WTC11 (cell line): ENCODE data around the gene TDRKH. TPM values are rescaled to one million over a fixed set of nuclear protein-coding genes. Genes with fewer than 3 reads are reported as not detected.
A peak's percentile ranks its signal among the peaks of the same experiment; 100 is the strongest.

Experiments used
- CBFB ChIP-seq: sonication (generic); formaldehyde crosslinking; IDR thresholded peaks from 2 replicates; pipeline ENCODE4 v1.8.1; 2022; ENCODE audit warnings: mild to moderate bottlenecking, low read depth, missing genetic modification reagents
- ESRRA ChIP-seq: sonication (generic); formaldehyde crosslinking; IDR thresholded peaks from 2 replicates; pipeline ENCODE4 v1.8.1; 2022; ENCODE audit warnings: mild to moderate bottlenecking, missing genetic modification reagents, borderline replicate concordance
- ETV6 ChIP-seq: sonication (generic); formaldehyde crosslinking; IDR thresholded peaks from 2 replicates; pipeline ENCODE4 v1.8.1; 2022; ENCODE audit warnings: mild to moderate bottlenecking, missing genetic modification reagents
- FOXP4 ChIP-seq: sonication (generic); formaldehyde crosslinking; IDR thresholded peaks from 2 replicates; pipeline ENCODE4 v1.8.0; 2022; ENCODE audit warnings: mild to moderate bottlenecking, missing genetic modification reagents
- JUN ChIP-seq: sonication (generic); formaldehyde crosslinking; IDR thresholded peaks from 2 replicates; pipeline ENCODE4 v1.8.0; 2023; ENCODE audit warnings: mild to moderate bottlenecking, missing genetic modification reagents
- KAT7 ChIP-seq: sonication (generic); formaldehyde crosslinking; IDR thresholded peaks from 2 replicates; pipeline ENCODE4 v1.8.1; 2023; ENCODE audit warnings: missing genetic modification reagents, mild to moderate bottlenecking, borderline replicate concordance
- MYBL2 ChIP-seq: sonication (generic); formaldehyde crosslinking; IDR thresholded peaks from 2 replicates; pipeline ENCODE4 v1.8.1; 2023; ENCODE audit warnings: mild to moderate bottlenecking, moderate library complexity, missing genetic modification reagents
- NFE2L1 ChIP-seq: sonication (generic); formaldehyde crosslinking; IDR thresholded peaks from 2 replicates; pipeline ENCODE4 v1.8.1; 2023; ENCODE audit warnings: missing genetic modification reagents
- PRRX2 ChIP-seq: fragments of 250-450 bp; sonication (Bioruptor Pico); IDR thresholded peaks from 2 replicates; pipeline ENCODE4 v1.8.0; 2021; ENCODE audit warnings: mild to moderate bottlenecking
- TEAD1 ChIP-seq: sonication (generic); formaldehyde crosslinking; IDR thresholded peaks from 2 replicates; pipeline ENCODE4 v1.8.0; 2022; ENCODE audit warnings: mild to moderate bottlenecking, missing genetic modification reagents
- TP53 ChIP-seq: sonication (generic); formaldehyde crosslinking; IDR thresholded peaks from 2 replicates; pipeline ENCODE4 v1.8.1; 2023; ENCODE audit warnings: mild to moderate bottlenecking, missing genetic modification reagents
- ZBTB43 ChIP-seq: sonication (generic); formaldehyde crosslinking; IDR thresholded peaks from 2 replicates; pipeline ENCODE4 v1.8.1; 2023; ENCODE audit warnings: mild to moderate bottlenecking, missing genetic modification reagents
- ZNF281 ChIP-seq: sonication (generic); formaldehyde crosslinking; IDR thresholded peaks from 2 replicates; pipeline ENCODE4 v1.8.0; 2023; ENCODE audit warnings: mild to moderate bottlenecking, missing genetic modification reagents
- ZNF396 ChIP-seq: fragments of 250-450 bp; sonication (Bioruptor Pico); IDR thresholded peaks from 2 replicates; pipeline ENCODE4 v1.8.0; 2021; ENCODE audit warnings: mild to moderate bottlenecking, moderate library complexity, borderline replicate concordance
- ZNF416 ChIP-seq: fragments of 250-450 bp; sonication (Bioruptor Pico); IDR thresholded peaks from 2 replicates; pipeline ENCODE4 v1.9.0; 2021; ENCODE audit warnings: mild to moderate bottlenecking, inconsistent platforms
- ZNF423 ChIP-seq: fragments of 250-450 bp; sonication (Bioruptor Pico); IDR thresholded peaks from 2 replicates; pipeline ENCODE4 v2.1.2; 2022; ENCODE audit warnings: mild to moderate bottlenecking, moderate library complexity
- total RNA-seq: library from RNA; stranded (reverse); gene quantifications from 3 replicates; pipeline ENCODE4 v1.2.3, GENCODE V29; 2021
- TF ChIP-seq, protein P1 (sequence below): sonication (generic); formaldehyde crosslinking; IDR thresholded peaks from 2 replicates; pipeline ENCODE4 v1.8.1; 2022; ENCODE audit warnings: mild to moderate bottlenecking, moderate library complexity, missing genetic modification reagents
- TF ChIP-seq, protein P2 (sequence below): sonication (generic); formaldehyde crosslinking; IDR thresholded peaks from 2 replicates; pipeline ENCODE4 v1.8.0; 2023; ENCODE audit warnings: missing genetic modification reagents
- TF ChIP-seq, protein P3 (sequence below): sonication (generic); formaldehyde crosslinking; IDR thresholded peaks from 2 replicates; pipeline ENCODE4 v1.8.1; 2023; ENCODE audit warnings: mild to moderate bottlenecking, missing genetic modification reagents, moderate library complexity
- TF ChIP-seq, protein P4 (sequence below): sonication (generic); formaldehyde crosslinking; IDR thresholded peaks from 2 replicates; pipeline ENCODE4 v1.8.1; 2022; ENCODE audit warnings: low read depth, missing genetic modification reagents, borderline replicate concordance
- TF ChIP-seq, protein P5 (sequence below): sonication (generic); formaldehyde crosslinking; IDR thresholded peaks from 2 replicates; pipeline ENCODE4 v1.8.0; 2022; ENCODE audit warnings: mild to moderate bottlenecking, missing genetic modification reagents

TDRKH gene
- total RNA-seq, 1 experiment from 2014 or later: 21.8 TPM

- TF ChIP-seq, protein P1, sequence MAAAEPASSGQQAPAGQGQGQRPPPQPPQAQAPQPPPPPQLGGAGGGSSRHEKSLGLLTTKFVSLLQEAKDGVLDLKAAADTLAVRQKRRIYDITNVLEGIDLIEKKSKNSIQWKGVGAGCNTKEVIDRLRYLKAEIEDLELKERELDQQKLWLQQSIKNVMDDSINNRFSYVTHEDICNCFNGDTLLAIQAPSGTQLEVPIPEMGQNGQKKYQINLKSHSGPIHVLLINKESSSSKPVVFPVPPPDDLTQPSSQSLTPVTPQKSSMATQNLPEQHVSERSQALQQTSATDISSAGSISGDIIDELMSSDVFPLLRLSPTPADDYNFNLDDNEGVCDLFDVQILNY (CRISPR knock-in tag): no peak
- TF ChIP-seq NFE2L1 (CRISPR knock-in tag): peak; percentile 85; the same call in 1 of the 2 replicates
- TF ChIP-seq CBFB (CRISPR knock-in tag): no peak
- no peak for TF ChIP-seq ZNF396 (CRISPR knock-in tag)
- TF ChIP-seq ESRRA (CRISPR knock-in tag): no peak; the same call in 1 of the 2 replicates
- TF ChIP-seq, protein P2, sequence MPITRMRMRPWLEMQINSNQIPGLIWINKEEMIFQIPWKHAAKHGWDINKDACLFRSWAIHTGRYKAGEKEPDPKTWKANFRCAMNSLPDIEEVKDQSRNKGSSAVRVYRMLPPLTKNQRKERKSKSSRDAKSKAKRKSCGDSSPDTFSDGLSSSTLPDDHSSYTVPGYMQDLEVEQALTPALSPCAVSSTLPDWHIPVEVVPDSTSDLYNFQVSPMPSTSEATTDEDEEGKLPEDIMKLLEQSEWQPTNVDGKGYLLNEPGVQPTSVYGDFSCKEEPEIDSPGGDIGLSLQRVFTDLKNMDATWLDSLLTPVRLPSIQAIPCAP (CRISPR knock-in tag): no peak
- TF ChIP-seq TP53 (CRISPR knock-in tag): no peak
- peak; percentile 70; the same call in 1 of the 2 replicates for TF ChIP-seq MYBL2
- TF ChIP-seq ETV6 (CRISPR knock-in tag): peak; percentile 72; the same call in 1 of the 2 replicates
- TF ChIP-seq, protein P3, sequence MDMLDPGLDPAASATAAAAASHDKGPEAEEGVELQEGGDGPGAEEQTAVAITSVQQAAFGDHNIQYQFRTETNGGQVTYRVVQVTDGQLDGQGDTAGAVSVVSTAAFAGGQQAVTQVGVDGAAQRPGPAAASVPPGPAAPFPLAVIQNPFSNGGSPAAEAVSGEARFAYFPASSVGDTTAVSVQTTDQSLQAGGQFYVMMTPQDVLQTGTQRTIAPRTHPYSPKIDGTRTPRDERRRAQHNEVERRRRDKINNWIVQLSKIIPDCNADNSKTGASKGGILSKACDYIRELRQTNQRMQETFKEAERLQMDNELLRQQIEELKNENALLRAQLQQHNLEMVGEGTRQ (CRISPR knock-in tag): no peak
- TF ChIP-seq KAT7: no peak
- no peak for TF ChIP-seq ZNF281 (CRISPR knock-in tag)
- TF ChIP-seq FOXP4 (CRISPR knock-in tag): peak; percentile 53; the same call in 1 of the 2 replicates
- TF ChIP-seq ZBTB43 (CRISPR knock-in tag): no peak
- TF ChIP-seq JUN (CRISPR knock-in tag): peak; percentile 77
- no peak for TF ChIP-seq PRRX2 (CRISPR knock-in tag)
- TF ChIP-seq ZNF423 (CRISPR knock-in tag): no peak
- TF ChIP-seq, protein P4, sequence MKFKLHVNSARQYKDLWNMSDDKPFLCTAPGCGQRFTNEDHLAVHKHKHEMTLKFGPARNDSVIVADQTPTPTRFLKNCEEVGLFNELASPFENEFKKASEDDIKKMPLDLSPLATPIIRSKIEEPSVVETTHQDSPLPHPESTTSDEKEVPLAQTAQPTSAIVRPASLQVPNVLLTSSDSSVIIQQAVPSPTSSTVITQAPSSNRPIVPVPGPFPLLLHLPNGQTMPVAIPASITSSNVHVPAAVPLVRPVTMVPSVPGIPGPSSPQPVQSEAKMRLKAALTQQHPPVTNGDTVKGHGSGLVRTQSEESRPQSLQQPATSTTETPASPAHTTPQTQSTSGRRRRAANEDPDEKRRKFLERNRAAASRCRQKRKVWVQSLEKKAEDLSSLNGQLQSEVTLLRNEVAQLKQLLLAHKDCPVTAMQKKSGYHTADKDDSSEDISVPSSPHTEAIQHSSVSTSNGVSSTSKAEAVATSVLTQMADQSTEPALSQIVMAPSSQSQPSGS (CRISPR knock-in tag): no peak
- TF ChIP-seq TEAD1 (CRISPR knock-in tag): peak; percentile 78; the same call in 1 of the 2 replicates
- TF ChIP-seq, protein P5, sequence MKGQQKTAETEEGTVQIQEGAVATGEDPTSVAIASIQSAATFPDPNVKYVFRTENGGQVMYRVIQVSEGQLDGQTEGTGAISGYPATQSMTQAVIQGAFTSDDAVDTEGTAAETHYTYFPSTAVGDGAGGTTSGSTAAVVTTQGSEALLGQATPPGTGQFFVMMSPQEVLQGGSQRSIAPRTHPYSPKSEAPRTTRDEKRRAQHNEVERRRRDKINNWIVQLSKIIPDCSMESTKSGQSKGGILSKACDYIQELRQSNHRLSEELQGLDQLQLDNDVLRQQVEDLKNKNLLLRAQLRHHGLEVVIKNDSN (CRISPR knock-in tag): 0 out of 2 replicates have a peak, but pooled peaks have one; percentile 45
- TF ChIP-seq ZNF416 (CRISPR knock-in tag): no peak
Measured at GRCh38 chr1:151790071-151790939, at the start of gene TDRKH (continued).
